NT2/D1 (cell line): ENCODE results near the gene MPST.

Experiments used
- DNase-seq: peaks from one replicate; pipeline ENCODE4 v3.0.0-alpha.2; 2011; ENCODE audit warnings: low read depth, low spot score
- H3K27me3 ChIP-seq: 2 replicates; pipeline ENCODE4 v1.6.0; 2011; ENCODE audit warnings: mild to moderate bottlenecking; ENCODE audit not compliant: insufficient read length, insufficient read depth
- H3K36me3 ChIP-seq: 2 replicates; pipeline ENCODE4 v1.6.1; 2011; ENCODE audit warnings: mild to moderate bottlenecking, low read length, mixed read lengths; ENCODE audit not compliant: insufficient read depth, insufficient read length
- H3K4me1 ChIP-seq: 2 replicates; pipeline ENCODE4 v1.5.1; 2011; ENCODE audit not compliant: insufficient read depth, insufficient read length
- H3K4me3 ChIP-seq: 2 replicates; pipeline ENCODE4 v1.5.1; 2011; ENCODE audit warnings: low read depth; ENCODE audit not compliant: insufficient read length
- H3K9ac ChIP-seq: 2 replicates; pipeline ENCODE4 v1.6.0; 2011; ENCODE audit warnings: low read depth; ENCODE audit not compliant: insufficient read length
- H3K9me3 ChIP-seq: 2 replicates; pipeline ENCODE4 v1.5.1; 2011; ENCODE audit warnings: mild to moderate bottlenecking, low read length; ENCODE audit not compliant: insufficient read depth
- SUZ12 ChIP-seq: IDR thresholded peaks from 2 replicates; pipeline ENCODE4 v1.6.1; 2011; ENCODE audit not compliant: insufficient read length, insufficient read depth; ENCODE audit errors: extremely low read depth
- YY1 ChIP-seq: IDR thresholded peaks from 2 replicates; pipeline ENCODE4 v1.6.1; 2011; ENCODE audit not compliant: insufficient read length, insufficient read depth
- ZNF274 ChIP-seq: IDR thresholded peaks from 2 replicates; pipeline ENCODE4 v1.6.1; 2011; ENCODE audit warnings: mild to moderate bottlenecking, low read depth, low read length

Gene MPST

DNA sequence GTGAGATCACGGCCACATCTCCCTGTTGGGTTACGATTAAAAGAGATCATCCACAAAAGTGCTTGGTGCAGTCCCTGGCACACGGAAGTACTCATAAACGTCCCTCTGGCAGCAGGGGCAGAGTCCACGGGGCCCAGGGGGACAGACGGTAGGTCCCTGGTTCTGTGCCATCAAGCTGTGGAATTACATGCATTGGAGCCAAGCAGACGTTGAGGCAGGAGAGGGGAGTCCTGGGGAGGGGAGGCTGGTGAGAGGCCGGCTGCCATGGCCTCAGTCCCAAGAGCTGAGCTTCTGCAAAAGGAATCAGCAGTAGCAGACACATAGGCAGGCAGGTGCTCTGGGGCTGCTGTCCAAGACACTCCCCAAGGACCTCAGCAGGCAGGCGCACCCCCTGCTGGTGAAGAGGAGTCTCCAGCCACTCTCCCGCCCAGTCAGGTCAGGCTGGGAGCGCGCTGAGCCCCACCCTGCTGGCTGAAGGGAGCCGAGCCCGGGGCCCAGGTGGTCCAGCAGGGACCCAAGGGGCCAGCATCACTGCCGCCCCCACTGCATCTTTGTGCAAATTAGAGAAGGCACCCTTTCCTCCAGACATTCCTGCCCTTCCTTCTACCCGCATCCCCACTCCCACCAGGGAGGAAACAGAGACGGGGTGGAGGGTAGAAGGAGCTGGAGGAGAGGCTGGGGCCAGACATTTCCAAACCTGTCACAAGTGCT, 24.4 kb downstream of the MPST start:
- Histone ChIP-seq H3K9me3 (no peaks in the 10 kb centered on the region), H3K36me3 (no peaks in the 10 kb centered on the region), H3K4me3 (no peak overlapping the region), H3K27me3 (no peaks in the 10 kb centered on the region), H3K4me1 (no peaks in the 10 kb centered on the region), H3K9ac (no peak overlapping the region)
- TF ChIP-seq ZNF274 (no peak), SUZ12 (no peak), YY1 (no peak)
- DNase-seq: no peak

DNA sequence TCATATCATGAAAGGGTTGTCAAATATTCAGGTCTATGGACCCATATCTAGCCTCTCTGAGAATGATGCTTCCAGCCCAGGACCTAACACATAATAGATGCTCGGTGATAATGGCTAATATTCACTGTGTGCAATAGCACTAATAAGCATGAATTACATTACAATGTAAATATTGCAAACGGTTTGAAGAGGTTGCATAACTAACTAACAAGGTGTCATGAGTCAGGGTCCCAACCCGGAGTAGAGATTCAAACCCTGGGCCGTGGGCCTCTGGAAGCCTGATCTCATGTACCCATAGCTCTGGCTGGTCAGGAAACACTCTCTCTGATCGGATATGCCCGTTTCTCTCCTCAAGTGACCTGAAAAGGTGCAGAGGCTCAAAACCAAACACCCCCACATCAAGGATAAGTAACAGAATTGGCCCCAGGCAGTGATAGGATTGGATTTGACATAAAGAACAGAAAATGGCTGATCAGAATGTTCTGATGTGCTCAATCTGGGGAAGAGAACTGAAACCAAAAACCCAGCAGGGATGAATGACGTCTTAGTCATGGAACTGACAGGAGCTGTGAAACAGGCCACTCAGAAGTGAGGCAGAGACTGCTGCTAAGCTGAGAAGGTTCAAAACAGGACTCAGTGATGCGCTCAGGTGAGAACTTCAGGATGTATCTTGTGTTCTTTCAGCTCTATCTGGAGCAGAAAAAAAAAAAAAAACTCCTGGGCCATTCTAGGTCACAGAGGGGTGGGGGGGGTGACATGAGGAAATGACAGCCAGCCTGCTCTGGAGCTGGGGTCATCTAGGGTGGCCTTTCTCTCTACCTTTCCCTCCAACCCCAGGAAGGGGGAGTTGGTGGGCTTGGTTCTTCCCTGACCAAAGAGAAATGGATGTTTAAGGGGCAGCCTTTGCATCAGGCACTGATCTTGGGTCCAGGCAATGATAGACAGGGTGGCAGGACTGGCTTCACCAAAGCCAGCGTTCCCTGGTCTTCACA, 25.4 kb downstream of the MPST start:
- DNase-seq: no peak
- no peak for TF ChIP-seq SUZ12
- no peak overlapping the region for H3K9ac ChIP-seq

GRCh38 chr22:37045958-37046357, 26.4 kb downstream of the MPST start:
- Histone ChIP-seq H3K9me3 (no peaks in the 10 kb centered on the region), H3K27me3 (no peaks in the 10 kb centered on the region), H3K4me1 (no peaks in the 10 kb centered on the region), H3K9ac (no peak overlapping the region), H3K36me3 (no peaks in the 10 kb centered on the region), H3K4me3 (no peak overlapping the region)
- no peak for DNase-seq
- no peak for TF ChIP-seq YY1
- TF ChIP-seq ZNF274: no peak
- TF ChIP-seq SUZ12: no peak

More for the DNA sequence above, 25.4 kb downstream of the MPST start:
- no peaks in the 10 kb centered on the region for H3K4me1 ChIP-seq
- H3K27me3 ChIP-seq: no peaks in the 10 kb centered on the region
- H3K4me3 ChIP-seq: no peak overlapping the region
- H3K9me3 ChIP-seq: no peaks in the 10 kb centered on the region
- no peaks in the 10 kb centered on the region for H3K36me3 ChIP-seq

DNA sequence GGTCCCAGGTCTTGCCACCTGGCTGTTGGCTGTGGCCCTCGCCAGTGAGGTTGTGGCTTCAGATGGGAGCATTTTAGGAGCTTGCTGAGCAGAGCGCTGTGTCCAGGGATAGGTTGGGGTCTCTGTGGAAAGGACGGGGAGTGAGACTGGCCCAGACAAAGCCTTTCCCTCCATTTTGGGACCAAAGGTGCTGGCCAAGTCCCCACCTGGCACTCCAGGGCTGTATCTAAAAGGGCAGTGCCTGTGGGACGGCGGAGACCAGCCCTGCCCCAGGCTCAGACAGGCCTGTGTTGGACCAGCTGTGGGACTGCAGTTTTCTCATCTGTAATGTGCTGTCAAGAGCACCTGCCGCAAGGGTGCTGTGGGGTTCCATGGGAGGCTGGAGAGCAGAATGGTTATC, 27.0 kb downstream of the MPST start:
- TF ChIP-seq YY1 (no peak), SUZ12 (no peak), ZNF274 (no peak)
- H3K9me3 ChIP-seq: no peaks in the 10 kb centered on the region
- H3K36me3 ChIP-seq: no peaks in the 10 kb centered on the region
- no peak for DNase-seq
- no peak overlapping the region for H3K9ac ChIP-seq
- H3K4me3 ChIP-seq: no peak overlapping the region
- no peaks in the 10 kb centered on the region for H3K4me1 ChIP-seq
- no peaks in the 10 kb centered on the region for H3K27me3 ChIP-seq

DNA sequence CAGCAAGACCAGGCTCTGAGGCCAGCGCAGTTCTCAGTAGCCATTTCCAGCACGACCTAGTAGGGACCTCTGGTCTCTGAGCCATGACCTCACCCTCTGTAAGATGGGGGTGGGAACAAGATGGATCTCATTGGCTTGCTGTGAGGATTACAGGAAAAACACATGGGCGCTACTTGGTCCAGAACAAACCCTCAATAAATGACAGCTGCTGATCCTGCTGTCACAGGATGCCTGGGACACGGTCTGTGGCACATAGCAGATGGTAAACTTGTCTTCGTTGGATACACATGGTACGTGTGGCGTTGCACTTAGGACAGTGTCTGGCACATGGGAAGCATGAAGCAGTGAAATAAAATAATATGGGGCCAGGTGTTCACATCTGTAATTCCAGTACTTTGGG, 27.5 kb downstream of the MPST start:
- Histone ChIP-seq H3K9ac (no peak overlapping the region), H3K4me3 (no peak overlapping the region), H3K36me3 (no peaks in the 10 kb centered on the region), H3K27me3 (no peaks in the 10 kb centered on the region), H3K4me1 (no peaks in the 10 kb centered on the region), H3K9me3 (no peaks in the 10 kb centered on the region)
- DNase-seq: no peak
- TF ChIP-seq ZNF274: no peak
- no peak for TF ChIP-seq YY1
- no peak for TF ChIP-seq SUZ12

GRCh38 chr22:37048133-37048532, 28.6 kb downstream of the MPST start:
- peaks cover 5% of the 10 kb centered on the region for H3K36me3 ChIP-seq
- H3K4me1 ChIP-seq: no peaks in the 10 kb centered on the region
- no peak for DNase-seq
- no peaks in the 10 kb centered on the region for H3K9me3 ChIP-seq
- no peak overlapping the region for H3K4me3 ChIP-seq
- H3K27me3 ChIP-seq: no peaks in the 10 kb centered on the region
- H3K9ac ChIP-seq: no peak overlapping the region
- TF ChIP-seq SUZ12 (no peak), YY1 (no peak), ZNF274 (no peak)

DNA sequence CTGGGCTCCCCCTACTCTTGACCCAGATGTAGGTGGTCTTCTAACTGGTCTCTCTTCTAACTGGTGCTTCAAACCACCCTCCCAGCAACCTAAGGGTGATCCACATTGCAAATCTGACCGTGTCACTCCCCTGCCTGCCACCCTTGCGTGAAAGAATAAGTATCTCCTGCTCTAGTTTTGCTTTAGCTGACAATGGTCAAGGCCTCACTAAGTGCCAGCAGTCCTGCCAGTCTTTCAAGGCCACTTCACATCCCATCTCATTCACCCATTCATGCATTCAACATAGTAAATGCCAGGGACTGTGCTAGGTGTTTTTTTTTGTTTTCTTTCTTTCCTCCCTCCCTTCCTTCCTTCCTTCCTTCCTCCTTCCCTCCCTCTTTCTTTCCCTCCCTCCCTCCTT, 29.7 kb downstream of the MPST start:
- no peak for DNase-seq
- Histone ChIP-seq H3K4me1 (no peaks in the 10 kb centered on the region), H3K27me3 (no peaks in the 10 kb centered on the region), H3K4me3 (no peak overlapping the region), H3K9me3 (no peaks in the 10 kb centered on the region), H3K9ac (no peak overlapping the region), H3K36me3 (peaks cover 14% of the 10 kb centered on the region)
- TF ChIP-seq YY1 (no peak), SUZ12 (no peak), ZNF274 (no peak)
